Heart left ventricle (tissue), 13 donors: ENCODE data around the gene SPTAN1.

ENCODE experiments used
- CTCF ChIP-seq, 12 donors: fragments of 200-600 bp; sonication (generic) in 4 of 12; IDR thresholded peaks; one replicate each; pipeline versions ENCODE4 v1.5.0 to v1.8.0; 2018 to 2022; ENCODE audit warnings: antibody characterized with exemption in 12 of 12, mild to moderate bottlenecking in 5 of 12
- POLR2A ChIP-seq, 2 donors: fragments of 450-650 bp; IDR thresholded peaks; one replicate each; pipeline ENCODE4 v1.6.1; 2017; ENCODE audit warnings: antibody characterized with exemption in 2 of 2, mild to moderate bottlenecking in 2 of 2, moderate library complexity in 2 of 2
- donor health status: ischemic (EF 13 %, LVEDD 7.1; RV severe dilation, severe dysfunction).
- donor health status: DM: no; HTN: yes; CAD: no.
- donor health status: DM: no; HTN: no; CAD: no.
- donor health status: ischemic (EF 25% LVEDD 6.9; RV normal size, moderate dysfunction).
- donor health status: ischemic (EF 25% LVEDD 5.7; RV mildly dilated, moderate dysfunction).
- donor health status: ischemic (EF 35%, LVEDD 5.7; RV mildly dilated, moderate dysfunction).
- donor health status: nonischemic (EF 11% LVEDD 7.7; RV severe dilation, severe dysfunction).
- donor health status: DM: yes; HTN: yes; CAD: no.
- donor health status: PGD.
- donor health status: ischemic (EF 29% LVEDD 5.4; RV normal size, mild dysfunction).
- donor health status: nonischemic (EF 23%, LVEDD 6.1; RV moderate dilation, normal function).

GRCh38 chr9:128636556-128637530, 84.5 kb downstream of the SPTAN1 start:
- TF ChIP-seq CTCF (IDR thresholded peaks at IDR 0.05): no peak
- TF ChIP-seq POLR2A (IDR thresholded peaks at IDR 0.05): no peak
